ENCODE measurements around the gene FILIP1L. TPM values are rescaled to one million over a fixed set of nuclear protein-coding genes. Genes with fewer than 3 reads are reported as not detected.

Gene FILIP1L
- total and polyA plus RNA-seq, 2 of the 13 experiments (the other 11 are each of a cell fraction or from before 2014, with no cell fraction given), result 8.1 to 187 TPM

- TF ChIP-seq ARID3A (IDR thresholded peaks at IDR 0.05; ENCODE audit: low read depth, low read length) (no peak), XRCC5 (optimal IDR thresholded peaks at IDR 0.05; ENCODE audit: low read length) (no peak), ZKSCAN8 (CRISPR knock-in tag; IDR thresholded peaks at IDR 0.05; ENCODE audit: borderline replicate concordance) (no peak), ZNF280B (CRISPR knock-in tag; IDR thresholded peaks at IDR 0.05; ENCODE audit: borderline replicate concordance) (no peak), HIVEP1 (CRISPR knock-in tag; IDR thresholded peaks at IDR 0.05) (no peak), RFX1 (IDR thresholded peaks at IDR 0.05) (no peak), ERF (CRISPR knock-in tag; IDR thresholded peaks at IDR 0.05) (peak; percentile 64; the same call in 1 of the 2 replicates), ZNF768 (CRISPR knock-in tag; IDR thresholded peaks at IDR 0.05) (no peak), ZNF740 (CRISPR knock-in tag; IDR thresholded peaks at IDR 0.05) (no peak), CEBPG (CRISPR knock-in tag; IDR thresholded peaks at IDR 0.05) (peak; percentile 86), TEAD3 (CRISPR knock-in tag; optimal IDR thresholded peaks at IDR 0.05; ENCODE audit: borderline replicate concordance) (peak; percentile 85), REPIN1 (CRISPR knock-in tag; IDR thresholded peaks at IDR 0.05; ENCODE audit: borderline replicate concordance, low read depth) (no peak), ZNF720 (CRISPR knock-in tag; IDR thresholded peaks at IDR 0.05) (no peak), CBX5 (CRISPR knock-in tag; IDR thresholded peaks at IDR 0.05; ENCODE audit: borderline replicate concordance) (no peak), ZUFSP (CRISPR knock-in tag; IDR thresholded peaks at IDR 0.05; ENCODE audit: borderline replicate concordance) (no peak), ZFP36L1 (CRISPR knock-in tag; IDR thresholded peaks at IDR 0.05) (0 out of 2 replicates have a peak, but pooled peaks have one; percentile 56), PHF20 (CRISPR knock-in tag; IDR thresholded peaks at IDR 0.05) (no peak), ZNF234 (CRISPR knock-in tag; conservative IDR thresholded peaks at IDR 0.05) (no peak), GLI4 (CRISPR knock-in tag; IDR thresholded peaks at IDR 0.05; ENCODE audit: borderline replicate concordance) (no peak), TEAD2 (CRISPR knock-in tag; IDR thresholded peaks at IDR 0.05) (no peak), KLF6 (CRISPR knock-in tag; IDR thresholded peaks at IDR 0.05) (peak; percentile 75; the same call in 1 of the 2 replicates), ZNF639 (CRISPR knock-in tag; conservative IDR thresholded peaks at IDR 0.05) (0 out of 2 replicates have a peak, but pooled peaks have one; percentile 46), ZNF546 (CRISPR knock-in tag; conservative IDR thresholded peaks at IDR 0.05) (no peak), ZNF326 (CRISPR knock-in tag; IDR thresholded peaks at IDR 0.05; ENCODE audit: borderline replicate concordance) (no peak)
Measured at GRCh38 chr3:100063929-100064461, 50.3 kb downstream of the FILIP1L start (continued).

Data from HepG2 (cell line).